Fibroblast of villous mesenchyme (primary cell): ENCODE data around the gene TM9SF1. TPM values are rescaled to one million over a fixed set of nuclear protein-coding genes. Genes with fewer than 3 reads are reported as not detected.

Experiments used
- DNase-seq: peaks from one replicate; pipeline ENCODE4 v3.0.0-alpha.2; 2010; ENCODE audit warnings: low read depth
- H3K4me3 ChIP-seq: 2 replicates; pipeline ENCODE4 v1.5.1; 2011; ENCODE audit warnings: low read depth, mild to moderate bottlenecking, low read length
- CTCF ChIP-seq: IDR thresholded peaks from 2 replicates; pipeline ENCODE4 v1.5.1; 2012; ENCODE audit warnings: low read depth, mild to moderate bottlenecking, low read length; ENCODE audit not compliant: insufficient read depth
- small RNA-seq: library from RNA; depleted of rRNA; stranded (forward); fragments of <200 nt; gene quantifications from one replicate; pipeline ENCODE3, GENCODE V24; 2012
- total RNA-seq: library from RNA; depleted of rRNA; stranded (reverse); fragments of >200 nt; gene quantifications from 2 replicates; pipeline ENCODE4 v1.2.3, GENCODE V29; 2012

TM9SF1 gene
- total RNA-seq, 1 donor: 96.3 TPM

- no peak for DNase-seq
- no peak for TF ChIP-seq CTCF
- H3K4me3 ChIP-seq: no peak overlapping the region
Observed at GRCh38 chr14:24144451-24144850, 50.8 kb downstream of the TM9SF1 start.

- no peak overlapping the region for H3K4me3 ChIP-seq
- peak; percentile 16 for DNase-seq
- TF ChIP-seq CTCF: no peak
Observed at GRCh38 chr14:24143511-24143910, 51.7 kb downstream of the TM9SF1 start.

GRCh38 chr14:24141097-24141880 is 54.0 kb downstream of the TM9SF1 start, which contains the start of gene EMC9:
Gene EMC9, minus strand, starts transcription at chr14:24141591. Its CDS starts 287 bp downstream, at chr14:24141304.
- peak; percentile 100 for DNase-seq
- peak; percentile 37 for TF ChIP-seq CTCF
- peak within 1 kb of the TSS; percentile 94 for H3K4me3 ChIP-seq

- DNase-seq: no peak
- peak overlapping the region; percentile 18 for H3K4me3 ChIP-seq
- no peak for TF ChIP-seq CTCF
Observed at GRCh38 chr14:24139272-24139934, 55.8 kb downstream of the TM9SF1 start.

Small RNA genes lying within 50 kb of the gene (small RNA-seq; reads per million reads assigned to genes)
- not detected for gene AL136295.4
- not detected for gene CHMP4A
- gene IPO4: 0.28 reads per million
- not detected for gene IRF9
- gene MDP1: not detected
- gene RNA5SP383: not detected

Other genes with a start within 250 kb of the TM9SF1 start
- 38.3 and 39.7 TPM in 2 replicates for gene DHRS4, start 241.7 kb downstream of the TM9SF1 start, total RNA-seq
- gene DHRS4L2, start 206.5 kb downstream of the TM9SF1 start, total RNA-seq: 11.7 and 13.2 TPM in 2 replicates
- gene CARMIL3, start 143.4 kb downstream of the TM9SF1 start, total RNA-seq: not detected in 2 replicates
- not detected in 2 replicates for gene CPNE6, start 123.9 kb downstream of the TM9SF1 start, total RNA-seq
- gene PCK2, start 101.1 kb downstream of the TM9SF1 start, total RNA-seq: 13.0 and 33.2 TPM in 2 replicates
- 45.1 and 47.9 TPM in 2 replicates for gene DCAF11, start 80.7 kb downstream of the TM9SF1 start, total RNA-seq
- gene NRL, start 80.5 kb downstream of the TM9SF1 start, total RNA-seq: 0.86 and 1.3 TPM in 2 replicates
- not detected in 2 replicates for gene FITM1, start 64.8 kb downstream of the TM9SF1 start, total RNA-seq
- gene PSME1, start 59.2 kb downstream of the TM9SF1 start, total RNA-seq: 95.7 and 147 TPM in 2 replicates
- 9.9 and 17.4 TPM in 2 replicates for gene EMC9, start 53.9 kb downstream of the TM9SF1 start, total RNA-seq
- gene PSME2, start 48.8 kb downstream of the TM9SF1 start, total RNA-seq: 141 and 151 TPM in 2 replicates
- gene RNF31, start 47.9 kb downstream of the TM9SF1 start, total RNA-seq: 37.4 and 38.0 TPM in 2 replicates
- gene IRF9, start 34.2 kb downstream of the TM9SF1 start, total RNA-seq: 67.6 and 96.7 TPM in 2 replicates
- 4.2 and 4.7 TPM in 2 replicates for gene REC8, start 23.4 kb downstream of the TM9SF1 start, total RNA-seq
- gene IPO4, start 6.6 kb downstream of the TM9SF1 start, total RNA-seq: 39.6 and 41.9 TPM in 2 replicates
- gene TSSK4, start 10.3 kb upstream of the TM9SF1 start, total RNA-seq: under 0.01 and 0.32 TPM in 2 replicates
- gene CHMP4A, start 18.0 kb upstream of the TM9SF1 start, total RNA-seq: 13.8 and 15.8 TPM in 2 replicates
- gene MDP1, start 20.6 kb upstream of the TM9SF1 start, total RNA-seq: 8.6 and 15.5 TPM in 2 replicates
- gene NEDD8, start 36.9 kb upstream of the TM9SF1 start, total RNA-seq: 114 and 128 TPM in 2 replicates
- gene GMPR2, start 37.5 kb upstream of the TM9SF1 start, total RNA-seq: 76.7 and 87.7 TPM in 2 replicates
- 43.2 and 60.9 TPM in 2 replicates for gene TINF2, start 47.2 kb upstream of the TM9SF1 start, total RNA-seq
- 0.64 and 2.2 TPM in 2 replicates for gene TGM1, start 67.7 kb upstream of the TM9SF1 start, total RNA-seq
- gene RABGGTA, start 76.2 kb upstream of the TM9SF1 start, total RNA-seq: 25.8 and 28.1 TPM in 2 replicates
- 8.7 and 13.8 TPM in 2 replicates for gene DHRS1, start 104.3 kb upstream of the TM9SF1 start, total RNA-seq
- 24.5 and 29.4 TPM in 2 replicates for gene NOP9, start 104.4 kb upstream of the TM9SF1 start, total RNA-seq
- 1.3 and 3.0 TPM in 2 replicates for gene CIDEB, start 112.5 kb upstream of the TM9SF1 start, total RNA-seq
- gene LTB4R2, start 114.7 kb upstream of the TM9SF1 start, total RNA-seq: 3.9 and 6.8 TPM in 2 replicates
- gene LTB4R, start 116.1 kb upstream of the TM9SF1 start, total RNA-seq: 1.3 and 1.6 TPM in 2 replicates
- gene ADCY4, start 139.6 kb upstream of the TM9SF1 start, total RNA-seq: 4.2 and 18.1 TPM in 2 replicates
- 0.32 and 3.9 TPM in 2 replicates for gene RIPK3, start 144.6 kb upstream of the TM9SF1 start, total RNA-seq
- gene NFATC4, start 172.7 kb upstream of the TM9SF1 start, total RNA-seq: 56.4 and 68.2 TPM in 2 replicates
- gene NYNRIN, start 203.6 kb upstream of the TM9SF1 start, total RNA-seq: 11.6 and 15.5 TPM in 2 replicates
- 1.7 and 2.3 TPM in 2 replicates for gene CBLN3, start 234.2 kb upstream of the TM9SF1 start, total RNA-seq
- 43.2 and 47.4 TPM in 2 replicates for gene KHNYN, start 234.5 kb upstream of the TM9SF1 start, total RNA-seq
- 9.5 and 13.5 TPM in 2 replicates for gene SDR39U1, start 247.3 kb upstream of the TM9SF1 start, total RNA-seq